ENCODE measurements around the gene TMED5.

The TMED5 gene

GRCh38 chr1:93107395-93107794 lies 72.8 kb downstream of the TMED5 start:
- no peak overlapping the region for H3K27ac ChIP-seq (ENCODE audit: low read depth in 2 of 2, low read length in 2 of 2)
- no peaks in the 10 kb centered on the region for H3K27me3 ChIP-seq (ENCODE audit: control insufficient read depth in 2 of 2, insufficient read depth in 2 of 2, low read length in 2 of 2)
- peaks cover 0 to 5% of the 10 kb centered on the region in 2 donors for H3K36me3 ChIP-seq (ENCODE audit: control insufficient read depth in 2 of 2, insufficient read depth in 2 of 2, low read length in 2 of 2)
- peaks cover 0 to 3% of the 10 kb centered on the region in 2 donors for H3K4me1 ChIP-seq (ENCODE audit: control insufficient read depth in 2 of 2, insufficient read depth in 2 of 2, low read length in 2 of 2)
- H3K9ac ChIP-seq (ENCODE audit: low read depth in 1 of 2, low read length in 2 of 2), result no peak overlapping the region
- H3K9me3 ChIP-seq (ENCODE audit: control insufficient read depth in 2 of 2, low read length in 2 of 2), result no peaks in the 10 kb centered on the region
- H3K4me3 ChIP-seq (ENCODE audit: low read length in 2 of 2), result no peak overlapping the region

DNA sequence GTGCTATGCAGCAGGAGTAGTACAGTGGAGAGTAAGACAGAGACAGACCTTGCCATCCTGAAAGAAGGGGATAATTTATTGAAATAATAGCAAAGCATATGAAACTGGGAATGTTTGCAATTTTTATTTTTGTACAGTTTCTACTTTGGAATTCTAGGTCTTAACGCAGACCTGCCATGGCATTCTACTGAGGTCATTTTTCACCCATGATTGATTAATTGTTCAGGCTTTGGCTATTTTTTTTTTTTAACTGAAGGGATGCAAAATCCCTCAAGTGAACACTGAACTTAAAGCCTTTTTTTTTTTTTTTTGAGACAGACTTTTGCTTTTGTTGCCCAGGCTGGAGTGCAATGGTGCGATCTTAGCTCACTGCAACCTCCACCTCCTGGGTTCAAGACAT lies 74.0 kb downstream of the TMED5 start:
- H3K27ac ChIP-seq (ENCODE audit: low read depth in 2 of 2, low read length in 2 of 2), result no peak overlapping the region
- peaks cover 0 to 5% of the 10 kb centered on the region in 2 donors for H3K36me3 ChIP-seq (ENCODE audit: control insufficient read depth in 2 of 2, insufficient read depth in 2 of 2, low read length in 2 of 2)
- peaks cover 0 to 3% of the 10 kb centered on the region in 2 donors for H3K4me1 ChIP-seq (ENCODE audit: control insufficient read depth in 2 of 2, insufficient read depth in 2 of 2, low read length in 2 of 2)
- no peaks in the 10 kb centered on the region for H3K27me3 ChIP-seq (ENCODE audit: control insufficient read depth in 2 of 2, insufficient read depth in 2 of 2, low read length in 2 of 2)
- H3K4me3 ChIP-seq (ENCODE audit: low read length in 2 of 2), result no peak overlapping the region
- H3K9ac ChIP-seq (ENCODE audit: low read depth in 1 of 2, low read length in 2 of 2), result no peak overlapping the region
- H3K9me3 ChIP-seq (ENCODE audit: control insufficient read depth in 2 of 2, low read length in 2 of 2), result no peaks in the 10 kb centered on the region

DNA sequence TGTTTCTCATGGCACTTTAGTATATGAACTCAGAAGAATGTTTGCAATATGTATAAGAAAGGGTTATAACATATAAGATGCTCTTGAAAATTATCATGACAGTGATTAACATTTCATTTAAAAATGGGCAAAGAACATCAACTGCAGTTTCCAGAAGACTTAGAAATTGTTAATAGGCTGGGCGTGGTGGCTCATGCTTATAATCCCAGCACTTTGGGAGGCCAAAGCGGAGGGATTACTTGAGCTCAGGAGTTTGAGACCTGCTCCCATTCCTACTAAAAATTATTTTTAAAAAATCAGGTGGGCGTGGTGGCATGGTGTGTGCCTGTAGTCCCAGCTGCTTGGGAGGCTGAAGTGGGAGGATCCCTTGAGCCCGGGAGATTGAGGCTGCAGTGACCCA lies 78.1 kb downstream of the TMED5 start:
- Histone ChIP-seq H3K36me3 (ENCODE audit: control insufficient read depth in 2 of 2, insufficient read depth in 2 of 2, low read length in 2 of 2) (peaks cover 0 to 5% of the 10 kb centered on the region in 2 donors), H3K4me3 (ENCODE audit: low read length in 2 of 2) (no peak overlapping the region), H3K27me3 (ENCODE audit: control insufficient read depth in 2 of 2, insufficient read depth in 2 of 2, low read length in 2 of 2) (no peaks in the 10 kb centered on the region), H3K27ac (ENCODE audit: low read depth in 2 of 2, low read length in 2 of 2) (no peak overlapping the region), H3K9me3 (ENCODE audit: control insufficient read depth in 2 of 2, low read length in 2 of 2) (no peaks in the 10 kb centered on the region), H3K4me1 (ENCODE audit: control insufficient read depth in 2 of 2, insufficient read depth in 2 of 2, low read length in 2 of 2) (no peaks in the 10 kb centered on the region), H3K9ac (ENCODE audit: low read depth in 1 of 2, low read length in 2 of 2) (no peak overlapping the region)
